Thymus (tissue), 11 donors: ENCODE results near the gene SHC3. TPM values are rescaled to one million over a fixed set of nuclear protein-coding genes. Genes with fewer than 3 reads are reported as not detected.
A peak's percentile ranks its signal among the peaks of the same experiment; 100 is the strongest.

Experiments
- DNase-seq, 9 donors: peaks; one replicate each; pipeline ENCODE4 v3.0.0-alpha.2; 2013; ENCODE audit warnings: low spot score in 9 of 9, low read depth in 6 of 9, missing footprints in 1 of 9
- H3K27ac ChIP-seq, 2 donors: one replicate each; pipeline ENCODE4 v1.5.1; 2013; ENCODE audit warnings: control low read depth in 1 of 2, low read depth in 1 of 2, low read length in 1 of 2, mild to moderate bottlenecking in 1 of 2, moderate library complexity in 1 of 2
- H3K27me3 ChIP-seq, 2 donors: one replicate each; pipeline ENCODE4 v1.5.1; 2013; ENCODE audit warnings: low read length in 1 of 2; ENCODE audit not compliant: control insufficient read depth in 2 of 2, insufficient read depth in 1 of 2
- H3K36me3 ChIP-seq, 2 donors: one replicate each; pipeline ENCODE4 v1.5.1; 2013; ENCODE audit warnings: low read length in 1 of 2, mild to moderate bottlenecking in 1 of 2, moderate library complexity in 1 of 2; ENCODE audit not compliant: control insufficient read depth in 2 of 2, insufficient read depth in 2 of 2
- H3K4me1 ChIP-seq, 2 donors: one replicate each; pipeline ENCODE4 v1.5.1; 2013; ENCODE audit warnings: low read length in 2 of 2; ENCODE audit not compliant: control insufficient read depth in 2 of 2, insufficient read depth in 2 of 2
- H3K4me3 ChIP-seq, 2 donors: one replicate each; pipeline ENCODE4 v1.5.1; 2013; ENCODE audit warnings: low read length in 2 of 2, control low read depth in 1 of 2, mild to moderate bottlenecking in 1 of 2
- H3K9me3 ChIP-seq, 2 donors: one replicate each; pipeline ENCODE4 v1.5.1; 2013; ENCODE audit warnings: low read length in 1 of 2, mild to moderate bottlenecking in 1 of 2; ENCODE audit not compliant: control insufficient read depth in 2 of 2, insufficient read depth in 1 of 2
- WGBS: extraction: QIAGEN DNeasy Blood & Tissue Kit; methylation state at CpG from one replicate; pipeline ENCODE4 v1.1.7; 2013; 5-methylcytosine and 5-hydroxymethylcytosine counted together
- polyA plus RNA-seq: library from polyadenylated mRNA; stranded (reverse); fragments of 200-250 nt; gene quantifications from one replicate; pipeline ENCODE4 v1.2.3, GENCODE V29; 2013
- total RNA-seq: library from RNA; stranded (reverse); fragments of 120-200 nt; gene quantifications from one replicate; pipeline ENCODE4 v1.2.4, GENCODE V29; 2013
- donor health status: healthy.

Gene SHC3
- total and polyA plus RNA-seq, 2 donors = 0.05 to 0.16 TPM

DNA sequence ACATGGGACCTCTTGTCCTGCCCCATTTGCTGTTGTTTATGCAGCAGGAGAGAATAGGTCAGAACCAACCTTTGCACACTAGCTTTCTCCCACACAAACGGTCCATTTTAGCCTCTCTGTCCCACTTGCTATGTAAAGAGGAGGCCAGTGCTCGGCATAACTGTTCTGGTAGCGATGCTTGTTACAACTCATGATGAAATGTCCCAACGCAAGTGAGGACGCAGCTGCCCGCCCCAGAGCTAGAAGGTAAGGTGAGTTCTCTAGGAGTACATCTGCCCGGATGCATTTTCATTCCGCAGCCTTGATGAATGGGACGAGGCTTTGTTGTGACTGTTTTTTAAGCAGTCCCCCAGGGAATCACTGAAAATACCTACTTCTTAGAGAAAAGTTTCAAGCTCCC, 173.3 kb downstream of the SHC3 start:
- 93% methylated on average over 9 of the region's 9 CpGs for WGBS
- no peak overlapping the region for H3K27ac ChIP-seq

DNA sequence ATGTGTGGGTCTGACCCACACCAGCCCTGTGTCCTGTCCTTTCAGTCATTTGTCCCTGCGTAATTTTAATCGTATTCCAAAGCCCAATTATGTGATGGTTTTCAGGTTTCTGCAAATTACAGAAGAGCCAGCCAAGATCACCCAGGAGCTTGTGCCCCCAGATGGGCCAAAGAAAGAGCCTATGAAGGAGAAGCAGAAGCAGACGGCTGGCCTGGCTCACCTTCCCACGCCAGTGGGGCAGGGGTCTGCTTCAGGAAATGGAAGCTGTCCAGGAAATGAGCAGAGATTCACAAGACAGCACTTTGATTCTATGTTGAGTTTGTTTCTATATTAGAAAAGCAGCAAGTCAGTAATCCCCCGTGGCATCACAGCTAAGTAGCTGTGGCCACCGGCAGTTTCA, 175.6 kb downstream of the SHC3 start:
- Histone ChIP-seq H3K36me3 (peaks cover 23 to 31% of the 10 kb centered on the region in 2 donors), H3K27me3 (peaks cover 0 to 4% of the 10 kb centered on the region in 2 donors), H3K4me3 (no peak overlapping the region), H3K4me1 (peaks cover 12 to 15% of the 10 kb centered on the region in 2 donors), H3K27ac (no peak overlapping the region), H3K9me3 (no peaks in the 10 kb centered on the region)
- no peak for DNase-seq
- 91% methylated on average over 6 of the region's 6 CpGs for WGBS

More for the DNA sequence above, 173.3 kb downstream of the SHC3 start:
- no peak for DNase-seq
- Histone ChIP-seq H3K27me3 (peaks cover 0 to 4% of the 10 kb centered on the region in 2 donors), H3K4me3 (no peak overlapping the region), H3K9me3 (no peaks in the 10 kb centered on the region), H3K4me1 (peaks cover 5 to 10% of the 10 kb centered on the region in 2 donors), H3K36me3 (peaks cover 23 to 31% of the 10 kb centered on the region in 2 donors)

DNA sequence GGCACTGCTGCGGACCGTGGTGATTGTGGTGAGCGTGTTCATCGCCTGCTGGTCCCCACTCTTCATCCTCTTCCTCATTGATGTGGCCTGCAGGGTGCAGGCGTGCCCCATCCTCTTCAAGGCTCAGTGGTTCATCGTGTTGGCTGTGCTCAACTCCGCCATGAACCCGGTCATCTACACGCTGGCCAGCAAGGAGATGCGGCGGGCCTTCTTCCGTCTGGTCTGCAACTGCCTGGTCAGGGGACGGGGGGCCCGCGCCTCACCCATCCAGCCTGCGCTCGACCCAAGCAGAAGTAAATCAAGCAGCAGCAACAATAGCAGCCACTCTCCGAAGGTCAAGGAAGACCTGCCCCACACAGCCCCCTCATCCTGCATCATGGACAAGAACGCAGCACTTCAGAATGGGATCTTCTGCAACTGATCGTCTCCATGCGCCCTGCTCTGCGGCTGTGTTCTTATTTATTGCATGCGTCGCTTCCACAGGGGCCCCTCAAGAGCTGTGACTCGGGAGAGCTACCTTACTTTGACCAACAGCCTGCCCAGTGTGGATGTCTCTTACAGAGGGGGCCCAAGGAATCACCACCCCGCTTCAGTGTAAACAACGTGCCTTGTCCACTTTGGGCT, 176.6 kb downstream of the SHC3 start:
- peaks cover 23 to 40% of the 10 kb centered on the region in 2 donors for H3K36me3 ChIP-seq
- peaks cover 12 to 15% of the 10 kb centered on the region in 2 donors for H3K4me1 ChIP-seq
- H3K27ac ChIP-seq = no peak overlapping the region
- 96% methylated on average over 27 of the region's 27 CpGs for WGBS
- no peak for DNase-seq
- H3K27me3 ChIP-seq = peaks cover 0 to 4% of the 10 kb centered on the region in 2 donors
- no peak overlapping the region for H3K4me3 ChIP-seq
- H3K9me3 ChIP-seq = no peaks in the 10 kb centered on the region

DNA sequence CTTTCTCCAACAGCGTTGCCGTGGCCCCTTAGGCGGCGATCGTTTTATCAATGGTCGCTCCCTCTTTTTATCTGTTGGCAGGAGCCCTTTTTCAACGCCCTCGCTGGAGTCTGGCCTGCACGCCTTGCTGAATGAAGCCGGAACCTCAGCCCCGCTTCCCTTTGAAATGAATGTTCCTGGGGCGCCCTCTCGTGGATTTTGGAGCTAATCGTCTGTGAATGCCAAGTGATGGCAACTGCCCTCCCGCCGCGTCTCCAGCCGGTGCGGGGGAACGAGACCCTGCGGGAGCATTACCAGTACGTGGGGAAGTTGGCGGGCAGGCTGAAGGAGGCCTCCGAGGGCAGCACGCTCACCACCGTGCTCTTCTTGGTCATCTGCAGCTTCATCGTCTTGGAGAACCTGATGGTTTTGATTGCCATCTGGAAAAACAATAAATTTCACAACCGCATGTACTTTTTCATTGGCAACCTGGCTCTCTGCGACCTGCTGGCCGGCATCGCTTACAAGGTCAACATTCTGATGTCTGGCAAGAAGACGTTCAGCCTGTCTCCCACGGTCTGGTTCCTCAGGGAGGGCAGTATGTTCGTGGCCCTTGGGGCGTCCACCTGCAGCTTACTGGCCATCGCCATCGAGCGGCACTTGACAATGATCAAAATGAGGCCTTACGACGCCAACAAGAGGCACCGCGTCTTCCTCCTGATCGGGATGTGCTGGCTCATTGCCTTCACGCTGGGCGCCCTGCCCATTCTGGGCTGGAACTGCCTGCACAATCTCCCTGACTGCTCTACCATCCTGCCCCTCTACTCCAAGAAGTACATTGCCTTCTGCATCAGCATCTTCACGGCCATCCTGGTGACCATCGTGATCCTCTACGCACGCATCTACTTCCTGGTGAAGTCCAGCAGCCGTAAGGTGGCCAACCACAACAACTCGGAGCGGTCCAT, 177.4 kb downstream of the SHC3 start:
- Histone ChIP-seq H3K4me1 (peaks cover 15% of the 10 kb centered on the region in 2 donors), H3K4me3 (no peak overlapping the region), H3K27me3 (peaks cover 0 to 4% of the 10 kb centered on the region in 2 donors), H3K36me3 (peaks cover 27 to 45% of the 10 kb centered on the region in 2 donors), H3K27ac (no peak overlapping the region), H3K9me3 (no peaks in the 10 kb centered on the region)
- DNase-seq = peak; percentile 63 to 93 (median 77)
- 43% methylated on average over 52 of the region's 52 CpGs for whole genome bisulfite sequencing

DNA sequence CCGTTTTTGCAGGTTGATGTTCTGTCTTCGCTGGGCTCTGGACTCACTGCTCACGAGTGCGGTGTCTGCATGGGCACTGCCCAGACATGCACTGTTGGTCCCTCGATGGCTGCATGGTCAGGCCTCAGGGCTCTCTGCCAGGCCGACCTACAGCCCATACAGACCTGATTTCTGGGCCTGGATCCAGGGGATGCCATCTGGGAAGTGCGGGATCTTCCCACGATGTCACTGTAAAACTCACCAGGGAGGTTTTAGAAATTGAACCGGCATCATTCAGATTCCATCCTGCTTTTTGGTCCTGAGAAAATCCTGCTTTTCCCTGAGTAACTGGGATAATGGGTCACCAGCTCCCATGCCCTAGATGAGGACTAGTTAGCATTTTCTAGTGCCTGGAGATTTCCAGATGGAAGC, 178.2 kb downstream of the SHC3 start:
- Histone ChIP-seq H3K4me3 (no peak overlapping the region), H3K27ac (no peak overlapping the region), H3K9me3 (no peaks in the 10 kb centered on the region), H3K4me1 (peaks cover 15 to 16% of the 10 kb centered on the region in 2 donors), H3K27me3 (peaks cover 0 to 4% of the 10 kb centered on the region in 2 donors), H3K36me3 (peaks cover 33 to 54% of the 10 kb centered on the region in 2 donors)
- 95% methylated on average over 9 of the region's 9 CpGs for WGBS
- DNase-seq = no peak

DNA sequence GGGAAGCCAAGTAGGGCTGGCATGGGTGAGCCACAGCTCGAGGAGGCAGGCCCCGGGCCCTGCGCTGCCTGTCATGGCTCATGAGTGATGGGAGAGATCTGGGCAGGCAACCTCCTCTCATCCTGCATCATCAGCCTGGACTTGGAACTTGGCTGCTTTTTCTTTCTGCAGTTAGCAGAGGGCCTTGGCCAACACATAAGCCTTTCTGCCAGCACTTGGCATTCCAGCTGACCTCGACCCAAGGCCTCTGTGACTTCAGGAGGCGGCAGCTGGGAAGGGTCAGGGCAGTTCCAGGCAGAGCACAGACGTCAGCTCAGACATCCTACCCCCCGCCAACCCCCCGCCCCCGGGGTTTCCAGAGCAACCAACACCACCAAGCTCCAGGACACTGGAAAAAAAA, 179.7 kb downstream of the SHC3 start:
- no peaks in the 10 kb centered on the region for H3K9me3 ChIP-seq
- H3K4me3 ChIP-seq = no peak overlapping the region
- peaks cover 19 to 21% of the 10 kb centered on the region in 2 donors for H3K4me1 ChIP-seq
- DNase-seq = no peak
- H3K36me3 ChIP-seq = peaks cover 38 to 57% of the 10 kb centered on the region in 2 donors
- peaks cover 0 to 7% of the 10 kb centered on the region in 2 donors for H3K27me3 ChIP-seq
- no peak overlapping the region for H3K27ac ChIP-seq
- 96% methylated on average over 9 of the region's 9 CpGs for WGBS

DNA sequence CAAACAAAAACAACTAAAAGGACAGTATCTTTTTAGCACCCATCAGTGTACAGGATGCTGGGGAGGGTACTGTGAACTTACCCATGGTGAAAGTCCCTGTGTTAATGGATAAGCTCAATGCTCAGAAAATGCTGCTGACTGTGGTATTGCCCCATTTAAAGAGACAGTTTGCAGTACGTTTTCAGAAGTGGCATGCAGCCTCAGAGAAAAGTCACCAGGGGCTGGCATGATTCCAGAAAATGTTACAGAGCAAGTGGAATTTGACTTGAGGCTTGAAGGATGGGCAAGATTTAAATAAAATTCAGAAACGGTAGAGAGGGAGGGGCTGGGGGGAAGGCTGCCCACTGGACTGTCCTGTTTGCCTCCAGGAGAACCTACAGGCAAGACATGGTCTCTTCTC, 180.1 kb downstream of the SHC3 start:
- peaks cover 38 to 60% of the 10 kb centered on the region in 2 donors for H3K36me3 ChIP-seq
- H3K4me1 ChIP-seq = peaks cover 22 to 25% of the 10 kb centered on the region in 2 donors
- H3K27ac ChIP-seq = no peak overlapping the region
- no peak overlapping the region for H3K4me3 ChIP-seq
- no peak for DNase-seq
- no peaks in the 10 kb centered on the region for H3K9me3 ChIP-seq
- 26% methylated on average over 2 of the region's 2 CpGs for WGBS
- H3K27me3 ChIP-seq = peaks cover 0 to 10% of the 10 kb centered on the region in 2 donors

DNA sequence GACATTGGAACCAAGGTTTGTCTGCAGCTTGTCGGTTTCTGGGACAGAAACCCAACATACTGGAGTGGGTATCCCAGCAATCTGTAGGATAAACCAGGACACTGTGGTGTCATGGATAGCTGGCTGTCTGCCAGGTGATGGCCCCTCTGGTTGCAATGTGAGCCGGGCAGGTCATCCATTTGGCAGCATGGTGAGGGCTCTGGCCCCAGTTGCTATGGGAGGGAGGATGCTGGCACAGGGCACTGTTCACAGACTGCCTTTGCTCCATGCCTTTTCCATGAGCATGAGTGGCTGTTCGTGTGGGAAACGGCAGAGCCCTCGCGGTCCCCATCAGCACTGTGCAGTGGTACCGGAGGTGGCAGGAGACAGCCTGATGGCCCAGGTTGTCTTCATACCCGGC, 181.0 kb downstream of the SHC3 start:
- DNase-seq = no peak
- Histone ChIP-seq H3K27me3 (peaks cover 0 to 12% of the 10 kb centered on the region in 2 donors), H3K4me3 (no peak overlapping the region), H3K27ac (no peak overlapping the region), H3K36me3 (peaks cover 31 to 53% of the 10 kb centered on the region in 2 donors), H3K9me3 (no peaks in the 10 kb centered on the region), H3K4me1 (peaks cover 25% of the 10 kb centered on the region in 2 donors)
- 87% methylated on average over 8 of the region's 8 CpGs for WGBS

DNA sequence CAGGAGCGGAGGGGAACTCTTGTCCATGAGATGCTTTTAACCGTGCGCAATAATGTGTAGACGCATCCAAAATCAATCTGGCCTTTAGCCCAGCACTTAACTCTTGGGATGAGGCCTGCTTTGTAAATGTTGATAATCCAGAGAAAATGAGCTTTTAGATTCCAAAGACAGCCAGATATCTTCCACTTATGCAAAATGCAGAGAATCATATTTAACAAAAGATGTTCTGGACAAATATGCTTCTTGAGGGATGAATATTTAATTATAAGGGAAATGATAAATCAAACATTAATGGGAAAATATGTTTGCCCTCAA, 181.7 kb downstream of the SHC3 start:
- no peak overlapping the region for H3K27ac ChIP-seq
- no peak overlapping the region for H3K4me3 ChIP-seq
- peaks cover 24 to 46% of the 10 kb centered on the region in 2 donors for H3K36me3 ChIP-seq
- H3K9me3 ChIP-seq = no peaks in the 10 kb centered on the region
- peaks cover 0 to 17% of the 10 kb centered on the region in 2 donors for H3K27me3 ChIP-seq
- peaks cover 27% of the 10 kb centered on the region in 2 donors for H3K4me1 ChIP-seq
- DNase-seq = no peak
- whole genome bisulfite sequencing = 97% methylated on average over 4 of the region's 4 CpGs
